ENCODE results near the gene LRRC37A3. TPM values are rescaled to one million over a fixed set of nuclear protein-coding genes. Genes with fewer than 3 reads are reported as not detected.
"Not testable (repeated sequence)": the region's sequence is repeated elsewhere in the genome, so short reads cannot be mapped to it uniquely, and the experiment has no call there.

LRRC37A3 gene
- total and polyA plus RNA-seq, 2 of the 13 experiments (the other 11 are each of a cell fraction or from before 2014, with no cell fraction given): 0.62 to 1.1 TPM

DNA sequence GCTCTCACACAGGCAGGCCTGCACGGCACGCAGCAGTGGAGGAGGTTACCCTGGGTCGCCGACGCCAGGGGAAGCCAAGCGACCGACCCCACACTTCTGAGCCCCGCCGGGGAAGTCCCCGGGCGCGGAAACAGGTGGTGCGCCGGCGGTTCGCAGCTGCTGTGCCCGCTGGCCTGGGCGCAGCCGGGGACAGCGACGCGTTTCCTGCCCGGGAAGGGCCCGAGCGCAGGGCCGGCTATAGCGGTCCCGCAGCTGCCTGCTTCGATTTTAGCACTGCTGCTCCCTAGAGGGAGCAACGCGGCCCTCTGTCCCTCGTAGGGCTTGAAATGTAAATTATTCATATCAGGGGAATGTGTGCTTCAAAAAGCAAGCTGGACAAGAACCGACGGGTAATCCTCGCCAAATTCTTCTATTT lies 46.6 kb upstream of the LRRC37A3 start (continued):
- TF ChIP-seq POLR2G (IDR thresholded peaks at IDR 0.05; ENCODE audit: low read depth, low read length): peak; percentile 80
- TF ChIP-seq, protein P1, sequence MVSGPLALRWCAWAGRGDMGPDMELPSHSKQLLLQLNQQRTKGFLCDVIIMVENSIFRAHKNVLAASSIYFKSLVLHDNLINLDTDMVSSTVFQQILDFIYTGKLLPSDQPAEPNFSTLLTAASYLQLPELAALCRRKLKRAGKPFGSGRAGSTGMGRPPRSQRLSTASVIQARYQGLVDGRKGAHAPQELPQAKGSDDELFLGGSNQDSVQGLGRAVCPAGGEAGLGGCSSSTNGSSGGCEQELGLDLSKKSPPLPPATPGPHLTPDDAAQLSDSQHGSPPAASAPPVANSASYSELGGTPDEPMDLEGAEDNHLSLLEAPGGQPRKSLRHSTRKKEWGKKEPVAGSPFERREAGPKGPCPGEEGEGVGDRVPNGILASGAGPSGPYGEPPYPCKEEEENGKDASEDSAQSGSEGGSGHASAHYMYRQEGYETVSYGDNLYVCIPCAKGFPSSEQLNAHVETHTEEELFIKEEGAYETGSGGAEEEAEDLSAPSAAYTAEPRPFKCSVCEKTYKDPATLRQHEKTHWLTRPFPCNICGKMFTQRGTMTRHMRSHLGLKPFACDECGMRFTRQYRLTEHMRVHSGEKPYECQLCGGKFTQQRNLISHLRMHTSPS (CRISPR knock-in tag; IDR thresholded peaks at IDR 0.05; ENCODE audit: low read depth): peak; percentile 84
- TF ChIP-seq ATF7-NPFF (CRISPR knock-in tag; IDR thresholded peaks at IDR 0.05; ENCODE audit: low read depth): peak; percentile 98
- TF ChIP-seq ZFX (CRISPR knock-in tag; IDR thresholded peaks at IDR 0.05; ENCODE audit: low read depth): peak; percentile 95
- TF ChIP-seq SMAD3 (CRISPR knock-in tag; IDR thresholded peaks at IDR 0.05): peak; percentile 90
- TF ChIP-seq, protein P2, sequence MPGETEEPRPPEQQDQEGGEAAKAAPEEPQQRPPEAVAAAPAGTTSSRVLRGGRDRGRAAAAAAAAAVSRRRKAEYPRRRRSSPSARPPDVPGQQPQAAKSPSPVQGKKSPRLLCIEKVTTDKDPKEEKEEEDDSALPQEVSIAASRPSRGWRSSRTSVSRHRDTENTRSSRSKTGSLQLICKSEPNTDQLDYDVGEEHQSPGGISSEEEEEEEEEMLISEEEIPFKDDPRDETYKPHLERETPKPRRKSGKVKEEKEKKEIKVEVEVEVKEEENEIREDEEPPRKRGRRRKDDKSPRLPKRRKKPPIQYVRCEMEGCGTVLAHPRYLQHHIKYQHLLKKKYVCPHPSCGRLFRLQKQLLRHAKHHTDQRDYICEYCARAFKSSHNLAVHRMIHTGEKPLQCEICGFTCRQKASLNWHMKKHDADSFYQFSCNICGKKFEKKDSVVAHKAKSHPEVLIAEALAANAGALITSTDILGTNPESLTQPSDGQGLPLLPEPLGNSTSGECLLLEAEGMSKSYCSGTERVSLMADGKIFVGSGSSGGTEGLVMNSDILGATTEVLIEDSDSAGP (CRISPR knock-in tag; IDR thresholded peaks at IDR 0.05; ENCODE audit: borderline replicate concordance): peak; percentile 85
- TF ChIP-seq ZSCAN20 (CRISPR knock-in tag; IDR thresholded peaks at IDR 0.05; ENCODE audit: borderline replicate concordance): peak; percentile 92
- peak; percentile 85; the same call in 1 of the 2 replicates for TF ChIP-seq ARID2 (CRISPR knock-in tag; IDR thresholded peaks at IDR 0.05; ENCODE audit: borderline replicate concordance)
- peak; percentile 41 for TF ChIP-seq NCOA2 (CRISPR knock-in tag; IDR thresholded peaks at IDR 0.05)
- TF ChIP-seq CAMTA2 (CRISPR knock-in tag; IDR thresholded peaks at IDR 0.05; ENCODE audit: borderline replicate concordance): 0 out of 2 replicates have a peak, but pooled peaks have one; percentile 32
- not testable (repeated sequence) for TF ChIP-seq SOX13 (IDR thresholded peaks at IDR 0.05)
- TF ChIP-seq SOX13 (CRISPR knock-in tag; conservative IDR thresholded peaks at IDR 0.05 in 1 of 2, IDR thresholded peaks at IDR 0.05 in 1 of 2): peak in 1 of 2 experiments; percentile 40; a peak in 2 of 4 replicates
- TF ChIP-seq SETDB1 (CRISPR knock-in tag; IDR thresholded peaks at IDR 0.05; ENCODE audit: borderline replicate concordance): peak; percentile 76; the same call in 1 of the 2 replicates
- peak; percentile 90 for TF ChIP-seq KMT2A (CRISPR knock-in tag; IDR thresholded peaks at IDR 0.05)
- TF ChIP-seq, protein P3, sequence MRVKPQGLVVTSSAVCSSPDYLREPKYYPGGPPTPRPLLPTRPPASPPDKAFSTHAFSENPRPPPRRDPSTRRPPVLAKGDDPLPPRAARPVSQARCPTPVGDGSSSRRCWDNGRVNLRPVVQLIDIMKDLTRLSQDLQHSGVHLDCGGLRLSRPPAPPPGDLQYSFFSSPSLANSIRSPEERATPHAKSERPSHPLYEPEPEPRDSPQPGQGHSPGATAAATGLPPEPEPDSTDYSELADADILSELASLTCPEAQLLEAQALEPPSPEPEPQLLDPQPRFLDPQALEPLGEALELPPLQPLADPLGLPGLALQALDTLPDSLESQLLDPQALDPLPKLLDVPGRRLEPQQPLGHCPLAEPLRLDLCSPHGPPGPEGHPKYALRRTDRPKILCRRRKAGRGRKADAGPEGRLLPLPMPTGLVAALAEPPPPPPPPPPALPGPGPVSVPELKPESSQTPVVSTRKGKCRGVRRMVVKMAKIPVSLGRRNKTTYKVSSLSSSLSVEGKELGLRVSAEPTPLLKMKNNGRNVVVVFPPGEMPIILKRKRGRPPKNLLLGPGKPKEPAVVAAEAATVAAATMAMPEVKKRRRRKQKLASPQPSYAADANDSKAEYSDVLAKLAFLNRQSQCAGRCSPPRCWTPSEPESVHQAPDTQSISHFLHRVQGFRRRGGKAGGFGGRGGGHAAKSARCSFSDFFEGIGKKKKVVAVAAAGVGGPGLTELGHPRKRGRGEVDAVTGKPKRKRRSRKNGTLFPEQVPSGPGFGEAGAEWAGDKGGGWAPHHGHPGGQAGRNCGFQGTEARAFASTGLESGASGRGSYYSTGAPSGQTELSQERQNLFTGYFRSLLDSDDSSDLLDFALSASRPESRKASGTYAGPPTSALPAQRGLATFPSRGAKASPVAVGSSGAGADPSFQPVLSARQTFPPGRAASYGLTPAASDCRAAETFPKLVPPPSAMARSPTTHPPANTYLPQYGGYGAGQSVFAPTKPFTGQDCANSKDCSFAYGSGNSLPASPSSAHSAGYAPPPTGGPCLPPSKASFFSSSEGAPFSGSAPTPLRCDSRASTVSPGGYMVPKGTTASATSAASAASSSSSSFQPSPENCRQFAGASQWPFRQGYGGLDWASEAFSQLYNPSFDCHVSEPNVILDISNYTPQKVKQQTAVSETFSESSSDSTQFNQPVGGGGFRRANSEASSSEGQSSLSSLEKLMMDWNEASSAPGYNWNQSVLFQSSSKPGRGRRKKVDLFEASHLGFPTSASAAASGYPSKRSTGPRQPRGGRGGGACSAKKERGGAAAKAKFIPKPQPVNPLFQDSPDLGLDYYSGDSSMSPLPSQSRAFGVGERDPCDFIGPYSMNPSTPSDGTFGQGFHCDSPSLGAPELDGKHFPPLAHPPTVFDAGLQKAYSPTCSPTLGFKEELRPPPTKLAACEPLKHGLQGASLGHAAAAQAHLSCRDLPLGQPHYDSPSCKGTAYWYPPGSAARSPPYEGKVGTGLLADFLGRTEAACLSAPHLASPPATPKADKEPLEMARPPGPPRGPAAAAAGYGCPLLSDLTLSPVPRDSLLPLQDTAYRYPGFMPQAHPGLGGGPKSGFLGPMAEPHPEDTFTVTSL (CRISPR knock-in tag; IDR thresholded peaks at IDR 0.05; ENCODE audit: borderline replicate concordance): peak; percentile 76; the same call in 1 of the 2 replicates
- peak; percentile 57 for TF ChIP-seq ELF3 (CRISPR knock-in tag; IDR thresholded peaks at IDR 0.05)

All from HepG2 (cell line).